Heart right ventricle (tissue), 16 donors: ENCODE data around the gene KIAA0513. TPM values are rescaled to one million over a fixed set of nuclear protein-coding genes. Genes with fewer than 3 reads are reported as not detected.

Source experiments
- ATAC-seq, 8 donors: fragments of 200-7000 bp; cut with Tn5 transposase; one replicate each; pipeline ENCODE4 v1.9.1; 2020; ENCODE audit warnings: mild to moderate bottlenecking in 8 of 8, moderate library complexity in 8 of 8, moderate number of reproducible peaks in 1 of 8
- DNase-seq, 2 donors: peaks; one replicate each; pipeline ENCODE4 v3.0.0-alpha.2; 2020
- H3K27ac ChIP-seq, 10 donors: fragments of 200-600 bp; sonication (generic) in 2 of 10; one replicate each; pipeline versions ENCODE4 v1.5.0 to v1.8.0; 2020 to 2022; ENCODE audit warnings: mild to moderate bottlenecking in 3 of 10
- H3K27me3 ChIP-seq, 7 donors: fragments of 200-600 bp; one replicate each; pipeline ENCODE4 v1.8.0; 2021 to 2022; ENCODE audit warnings: mild to moderate bottlenecking in 2 of 7
- H3K36me3 ChIP-seq, 9 donors: fragments of 200-600 bp; sonication (generic) in 1 of 9; one replicate each; pipeline versions ENCODE4 v1.5.0 to v1.8.0; 2020 to 2022; ENCODE audit warnings: mild to moderate bottlenecking in 2 of 9
- H3K4me1 ChIP-seq, 9 donors: fragments of 200-600 bp; sonication (generic) in 1 of 9; one replicate each; pipeline versions ENCODE4 v1.5.0 to v1.8.0; 2020 to 2022; ENCODE audit warnings: mild to moderate bottlenecking in 4 of 9
- H3K4me3 ChIP-seq, 10 donors: fragments of 200-600 bp; sonication (generic) in 2 of 10; one replicate each; pipeline versions ENCODE4 v1.5.0 to v1.8.0; 2020 to 2022; ENCODE audit warnings: mild to moderate bottlenecking in 7 of 10, moderate library complexity in 2 of 10
- H3K9me3 ChIP-seq, 11 donors: fragments of 200-600 bp in 10 of 11; sonication (generic) in 2 of 11; one replicate each; pipeline versions ENCODE4 v1.5.0 to v1.8.0; 2013 to 2022; ENCODE audit warnings: mild to moderate bottlenecking in 2 of 11, control low read depth in 1 of 11, moderate library complexity in 1 of 11
- WGBS, 2 donors: extraction: QIAGEN DNeasy Blood & Tissue Kit; methylation state at CpG; one replicate each; pipeline ENCODE4 v1.1.7; 2013; ENCODE audit warnings: inconsistent platforms in 1 of 2; 5-methylcytosine and 5-hydroxymethylcytosine counted together
- intact Hi-C, 10 donors: fragments of 100-400 bp; cut with DNase I; formaldehyde crosslinking; loops; one replicate each; pipeline versions ENCODE4 v1.11.1 to v1.14.2; 2022
- polyA plus RNA-seq, 2 donors: library from polyadenylated mRNA; stranded (reverse); fragments of 200-250 nt; gene quantifications; one replicate each; pipeline ENCODE4 v1.2.3, GENCODE V29; 2013
- total RNA-seq, 10 donors: library from RNA; stranded (reverse); fragmentation: NEBNext Ultra II Directional in 3 of 10; extraction: Animal tissue kit (Norgen Biotek cat#: 25700) in 3 of 10; gene quantifications; one replicate each; pipeline versions ENCODE4 v1.2.1 to v1.2.4, GENCODE V29; 2021 to 2023
- TF ChIP-seq, protein P1 (sequence below), 9 donors: fragments of 200-600 bp; sonication (generic) in 2 of 9; IDR thresholded peaks; one replicate each; pipeline versions ENCODE4 v1.5.0 to v1.8.0; 2021 to 2022; ENCODE audit warnings: antibody characterized with exemption in 9 of 9, mild to moderate bottlenecking in 5 of 9, moderate library complexity in 1 of 9
- donor health status: Arrhythmogenic right ventricular cardiomyopathy.
- donor health status: ischemic (EF 13 %, LVEDD 7.1; RV severe dilation, severe dysfunction).
- donor health status: healthy with polysubstance abuse.
- donor health status: DM: no; HTN: yes; CAD: no.
- donor health status: DM: no; HTN: no; CAD: no.
- donor health status: ischemic (EF 25% LVEDD 6.9; RV normal size, moderate dysfunction).
- donor health status: ischemic (EF 25% LVEDD 5.7; RV mildly dilated, moderate dysfunction).
- donor health status: healthy.
- donor health status: DM: yes; HTN: yes; CAD: no.
- donor health status: Ischemic cardiomyopathy.
- donor health status: ischemic (EF 35%, LVEDD 5.7; RV mildly dilated, moderate dysfunction).
- donor health status: nonischemic (EF 11% LVEDD 7.7; RV severe dilation, severe dysfunction).
- donor health status: DM: yes; HTN: yes; CAD: no.
- donor health status: PGD.
- donor health status: ischemic (EF 29% LVEDD 5.4; RV normal size, mild dysfunction).
- donor health status: nonischemic (EF 23%, LVEDD 6.1; RV moderate dilation, normal function).

KIAA0513 gene
- total and polyA plus RNA-seq, 12 donors = 2.4 to 10.9 (median 8.3) TPM

DNA sequence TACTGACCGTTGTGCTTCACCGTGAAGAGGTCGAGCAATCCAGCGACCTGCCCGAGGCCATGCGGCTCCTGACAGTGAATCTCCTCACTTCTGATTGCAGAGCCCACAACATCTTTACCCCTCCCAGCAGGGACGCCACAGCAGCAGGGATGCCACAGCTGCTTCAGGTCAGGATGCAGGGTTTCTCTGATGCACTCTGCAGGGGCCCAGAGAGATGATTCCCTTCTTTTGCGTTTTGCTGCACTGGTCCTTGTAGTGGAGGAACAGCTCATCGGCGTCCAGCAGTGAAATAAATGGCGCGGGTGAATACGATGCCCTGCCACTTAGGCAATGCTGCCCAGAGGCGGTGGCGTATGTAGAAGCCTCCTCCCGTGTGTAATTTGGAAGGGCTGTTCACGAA is 5.6 kb downstream of the KIAA0513 start:
- H3K36me3 ChIP-seq = peaks cover 0 to 14% (median 0%) of the 10 kb centered on the region in 9 donors
- H3K4me3 ChIP-seq = no peak overlapping the region
- DNase-seq (no peak), ATAC-seq (no peak)
- H3K27ac ChIP-seq = no peak overlapping the region
- H3K4me1 ChIP-seq = peaks cover 2 to 33% (median 15%) of the 10 kb centered on the region in 9 donors
- no peaks in the 10 kb centered on the region for H3K27me3 ChIP-seq
- TF ChIP-seq, protein P1, sequence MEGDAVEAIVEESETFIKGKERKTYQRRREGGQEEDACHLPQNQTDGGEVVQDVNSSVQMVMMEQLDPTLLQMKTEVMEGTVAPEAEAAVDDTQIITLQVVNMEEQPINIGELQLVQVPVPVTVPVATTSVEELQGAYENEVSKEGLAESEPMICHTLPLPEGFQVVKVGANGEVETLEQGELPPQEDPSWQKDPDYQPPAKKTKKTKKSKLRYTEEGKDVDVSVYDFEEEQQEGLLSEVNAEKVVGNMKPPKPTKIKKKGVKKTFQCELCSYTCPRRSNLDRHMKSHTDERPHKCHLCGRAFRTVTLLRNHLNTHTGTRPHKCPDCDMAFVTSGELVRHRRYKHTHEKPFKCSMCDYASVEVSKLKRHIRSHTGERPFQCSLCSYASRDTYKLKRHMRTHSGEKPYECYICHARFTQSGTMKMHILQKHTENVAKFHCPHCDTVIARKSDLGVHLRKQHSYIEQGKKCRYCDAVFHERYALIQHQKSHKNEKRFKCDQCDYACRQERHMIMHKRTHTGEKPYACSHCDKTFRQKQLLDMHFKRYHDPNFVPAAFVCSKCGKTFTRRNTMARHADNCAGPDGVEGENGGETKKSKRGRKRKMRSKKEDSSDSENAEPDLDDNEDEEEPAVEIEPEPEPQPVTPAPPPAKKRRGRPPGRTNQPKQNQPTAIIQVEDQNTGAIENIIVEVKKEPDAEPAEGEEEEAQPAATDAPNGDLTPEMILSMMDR (IDR thresholded peaks at IDR 0.05) = no peak
- intact Hi-C loops = loop anchor here in 1 of 10 donors (5.0 kb wide), 1 partner anchor 49 kb away; no protein-coding TSS in a partner anchor
- no peaks in the 10 kb centered on the region for H3K9me3 ChIP-seq
- 87 to 90% methylated on average over 17 of the region's 17 CpGs for WGBS, 2 donors

DNA sequence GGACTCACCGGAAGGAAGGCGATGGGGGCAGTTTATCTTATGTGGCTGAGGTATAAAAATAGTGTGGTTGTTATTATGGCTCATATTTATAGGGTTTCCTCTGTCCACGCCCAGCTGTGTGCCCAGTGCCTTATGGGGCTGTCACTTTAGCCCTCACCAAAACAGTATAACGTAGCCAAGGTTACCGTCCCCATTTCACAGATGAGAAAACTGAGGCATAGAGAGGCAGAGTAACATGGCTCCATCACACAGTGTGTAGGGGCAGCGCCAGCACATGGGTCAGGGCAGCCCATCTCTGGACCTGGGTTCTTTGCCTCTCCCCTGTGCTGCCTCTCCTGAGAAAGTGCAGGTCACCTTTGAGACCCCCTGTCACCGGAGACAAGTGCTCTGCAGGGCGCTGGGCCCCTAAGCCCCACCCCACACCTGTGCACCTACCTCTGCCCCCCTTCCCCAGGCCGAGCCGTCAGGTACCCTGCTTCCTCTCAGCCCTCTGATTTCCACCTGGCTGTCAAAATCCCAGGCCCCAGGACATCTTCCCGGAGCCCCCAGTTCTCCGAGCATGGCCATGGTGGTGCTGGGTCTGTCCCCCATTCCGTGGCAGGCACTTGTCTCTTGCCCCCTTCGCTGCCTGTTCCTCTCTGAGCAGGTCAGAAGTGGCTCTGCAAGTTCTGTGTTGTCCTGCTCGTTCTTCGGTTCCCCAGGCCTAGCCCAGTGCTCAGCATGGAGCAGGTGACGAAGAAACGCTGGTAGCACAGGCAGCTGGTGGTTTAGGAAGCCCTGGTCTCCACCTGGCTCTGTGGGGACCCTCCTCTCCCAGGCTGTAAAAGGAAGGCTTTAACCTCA is 7.2 kb downstream of the KIAA0513 start:
- Histone ChIP-seq H3K36me3 (peaks cover 0 to 14% (median 0%) of the 10 kb centered on the region in 9 donors), H3K4me1 (peaks cover 0 to 17% (median 0%) of the 10 kb centered on the region in 9 donors), H3K4me3 (no peak overlapping the region), H3K27ac (no peak overlapping the region), H3K9me3 (no peaks in the 10 kb centered on the region), H3K27me3 (no peaks in the 10 kb centered on the region)
- no peak for DNase-seq
- WGBS, 2 donors = 90% methylated on average over 18 of the region's 18 CpGs
- intact Hi-C loops = loop anchor here in 1 of 10 donors (5.0 kb wide), 1 partner anchor 47 kb away; no protein-coding TSS in a partner anchor
- TF ChIP-seq, protein P1 (IDR thresholded peaks at IDR 0.05) = no peak
- no peak for ATAC-seq

GRCh38 chr16:85036236-85037049 is 8.8 kb downstream of the KIAA0513 start:
- no peak for ATAC-seq
- H3K4me3 ChIP-seq = no peak overlapping the region
- no peak for DNase-seq
- H3K36me3 ChIP-seq = peaks cover 0 to 14% (median 0%) of the 10 kb centered on the region in 9 donors
- no peaks in the 10 kb centered on the region for H3K9me3 ChIP-seq
- 87 to 90% methylated on average over 15 of the region's 15 CpGs for WGBS, 2 donors
- TF ChIP-seq, protein P1 (IDR thresholded peaks at IDR 0.05) = no peak
- H3K27ac ChIP-seq = no peak overlapping the region
- H3K27me3 ChIP-seq = no peaks in the 10 kb centered on the region
- H3K4me1 ChIP-seq = peaks cover 0 to 11% (median 0%) of the 10 kb centered on the region in 9 donors
- intact Hi-C loops = no loop called here

GRCh38 chr16:85037050-85037410 is 9.4 kb downstream of the KIAA0513 start:
- Histone ChIP-seq H3K27me3 (no peaks in the 10 kb centered on the region), H3K4me1 (peaks cover 0 to 11% (median 0%) of the 10 kb centered on the region in 9 donors), H3K27ac (no peak overlapping the region), H3K4me3 (no peak overlapping the region), H3K36me3 (peaks cover 0 to 8% (median 0%) of the 10 kb centered on the region in 9 donors), H3K9me3 (no peaks in the 10 kb centered on the region)
- TF ChIP-seq, protein P1 (IDR thresholded peaks at IDR 0.05) = no peak
- WGBS, 2 donors = 91 to 96% methylated on average over 7 of the region's 7 CpGs
- ATAC-seq = no peak
- intact Hi-C loops = no loop called here
- DNase-seq = no peak
